Measurements from ENCODE around the gene CACNA1C.
"Not testable (repeated sequence)": the region's sequence is repeated elsewhere in the genome, so short reads cannot be mapped to it uniquely, and the experiment has no call there.

CACNA1C gene

DNA sequence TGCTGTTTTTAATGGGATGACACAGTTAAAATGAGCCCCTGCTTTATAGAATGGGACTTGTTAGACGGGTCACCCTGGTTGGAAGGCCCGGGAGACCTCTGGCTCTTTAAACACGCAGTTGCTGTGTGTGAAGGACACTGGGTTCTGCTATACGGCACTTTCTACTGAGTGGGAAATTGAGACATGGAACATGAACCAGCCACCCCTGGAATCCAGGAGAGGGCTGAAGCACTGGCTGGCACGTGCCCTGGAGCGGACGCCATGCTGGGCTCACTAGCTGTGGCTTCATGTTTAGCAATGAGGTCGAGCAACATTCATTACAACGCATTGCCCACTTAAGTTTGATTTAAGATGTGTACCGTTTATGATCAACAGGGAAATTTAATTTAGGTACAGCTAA, 23.9 kb downstream of the CACNA1C start:
- DNase-seq = no peak

DNA sequence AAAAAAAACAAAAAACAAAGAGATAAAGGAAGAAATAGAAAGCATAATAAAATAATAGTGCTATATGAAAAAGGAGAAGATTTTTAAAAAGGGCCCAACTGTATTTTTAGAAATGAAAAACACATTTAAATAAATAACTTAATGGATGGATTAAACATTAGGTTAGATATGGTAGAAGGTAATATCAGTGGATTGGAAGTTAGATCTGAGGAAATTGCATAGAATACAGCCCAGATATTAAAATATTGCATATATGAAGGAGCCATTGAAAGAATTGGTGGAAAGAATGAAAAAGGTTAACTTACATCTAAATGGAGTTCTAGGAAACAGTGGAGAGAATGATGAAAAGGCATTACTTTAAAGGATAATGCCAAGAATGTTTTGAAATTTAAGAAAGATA, 27.8 kb downstream of the CACNA1C start:
- no peak for DNase-seq

DNA sequence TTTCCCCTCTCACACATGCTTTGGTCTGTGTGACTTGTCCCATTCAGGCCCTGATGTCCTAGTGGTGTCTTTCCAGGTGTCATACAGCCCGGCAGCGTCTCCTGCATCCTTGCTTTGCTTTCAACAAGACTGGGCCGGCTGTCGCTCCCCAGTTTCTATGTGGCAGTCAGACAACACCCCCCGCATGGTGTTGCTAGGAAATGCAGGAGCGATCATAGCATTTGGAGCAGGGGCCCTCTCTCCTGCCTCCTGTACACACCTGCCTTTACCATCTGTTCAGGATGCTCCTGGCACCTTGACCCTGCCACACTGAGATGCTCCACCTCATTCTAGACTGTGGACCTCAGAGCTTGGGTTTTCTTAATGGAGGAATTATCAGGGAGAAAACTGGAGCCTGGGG, 29.5 kb downstream of the CACNA1C start:
- DNase-seq = no peak

DNA sequence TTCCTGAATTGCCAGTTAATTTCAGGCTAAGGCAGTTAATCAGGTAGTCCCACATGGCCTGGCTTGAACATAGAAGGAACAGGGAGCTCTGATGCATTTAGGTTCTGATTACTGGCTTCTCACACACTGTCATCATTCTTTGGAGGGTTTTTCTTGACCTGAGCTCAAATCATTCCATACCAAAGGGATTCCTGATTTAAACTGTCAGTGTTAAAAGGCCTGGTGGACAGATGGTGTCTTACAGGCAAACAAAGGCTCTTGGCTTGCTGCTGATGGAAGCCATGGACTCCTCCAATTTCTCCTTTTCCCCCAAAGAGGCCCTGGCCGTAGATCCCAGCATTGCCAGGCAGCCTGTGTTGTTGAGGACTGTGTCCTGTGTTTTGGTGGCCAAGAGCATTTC, 30.2 kb downstream of the CACNA1C start:
- no peak for DNase-seq

DNA sequence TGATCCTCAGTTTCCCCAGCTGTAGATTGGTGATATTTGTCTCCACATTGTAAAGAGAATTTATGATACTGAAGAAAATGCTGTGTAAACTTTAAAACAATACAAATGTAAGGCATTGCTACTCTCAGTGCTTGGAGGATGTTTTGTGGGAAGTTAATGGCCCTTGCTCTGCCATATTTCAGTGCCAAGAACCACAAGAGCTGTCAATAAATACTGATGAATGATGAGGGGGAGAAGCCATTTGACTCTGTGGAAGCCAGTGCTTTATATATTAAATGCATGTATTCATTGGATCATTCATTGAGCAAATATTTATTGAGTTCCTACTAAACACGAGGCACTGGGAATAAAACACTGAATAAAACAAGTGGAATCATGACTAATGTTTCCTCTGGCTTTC, 30.8 kb downstream of the CACNA1C start:
- no peak for DNase-seq

DNA sequence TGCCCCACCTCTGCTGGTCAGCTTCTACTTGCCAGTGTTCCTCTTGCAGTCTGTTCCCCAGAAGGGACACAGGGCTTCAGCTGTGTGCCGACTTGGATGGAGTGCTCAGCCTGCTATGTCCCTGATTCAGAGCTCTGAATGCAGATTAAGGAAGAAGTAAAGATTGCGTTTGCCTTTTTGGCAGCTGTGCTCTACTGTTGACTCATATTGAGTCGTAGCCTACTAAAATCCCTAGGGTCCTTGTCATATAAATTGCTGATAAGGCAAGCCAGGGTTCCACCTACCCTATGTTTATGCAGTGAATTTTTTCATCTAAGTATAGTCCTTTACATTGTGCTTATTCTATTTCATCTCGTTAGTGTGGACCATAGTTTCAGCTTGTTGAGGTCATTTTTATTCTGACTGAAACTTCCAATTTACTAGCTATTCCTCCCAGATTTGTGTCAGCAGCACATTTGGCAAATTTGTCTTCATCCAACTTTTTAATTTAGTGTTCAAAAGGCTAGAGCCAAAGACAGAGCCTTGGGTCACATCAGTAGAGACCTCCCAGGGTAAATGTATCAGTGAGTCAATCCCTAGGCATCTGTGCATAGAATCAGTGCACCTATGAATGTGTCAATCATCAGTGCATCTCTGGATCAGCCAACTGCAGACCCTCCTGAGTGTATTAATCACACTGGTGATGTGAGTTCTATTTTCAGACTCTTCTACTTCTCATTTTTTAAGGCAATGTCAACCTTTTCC, 31.9 kb downstream of the CACNA1C start:
- no peak for DNase-seq

DNA sequence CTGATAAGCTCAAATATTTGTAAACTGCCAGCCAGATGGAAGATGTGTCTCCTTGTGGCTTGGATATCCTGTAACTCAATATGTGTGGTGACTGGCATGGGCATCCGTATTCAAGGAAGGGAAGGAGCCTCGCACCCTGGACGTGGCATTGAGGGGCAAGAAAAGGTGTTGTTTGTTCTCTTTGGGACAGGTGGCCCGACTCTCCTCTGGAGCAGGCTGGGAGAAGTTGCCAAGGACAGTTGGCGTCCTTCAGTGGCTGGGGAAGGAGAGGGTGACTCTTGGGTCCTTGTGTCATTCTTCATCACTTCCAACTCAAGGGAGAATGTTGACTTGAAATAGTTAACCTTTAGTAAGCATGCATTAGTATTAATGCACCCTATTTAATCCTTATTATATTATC, 39.6 kb downstream of the CACNA1C start:
- DNase-seq = no peak

DNA sequence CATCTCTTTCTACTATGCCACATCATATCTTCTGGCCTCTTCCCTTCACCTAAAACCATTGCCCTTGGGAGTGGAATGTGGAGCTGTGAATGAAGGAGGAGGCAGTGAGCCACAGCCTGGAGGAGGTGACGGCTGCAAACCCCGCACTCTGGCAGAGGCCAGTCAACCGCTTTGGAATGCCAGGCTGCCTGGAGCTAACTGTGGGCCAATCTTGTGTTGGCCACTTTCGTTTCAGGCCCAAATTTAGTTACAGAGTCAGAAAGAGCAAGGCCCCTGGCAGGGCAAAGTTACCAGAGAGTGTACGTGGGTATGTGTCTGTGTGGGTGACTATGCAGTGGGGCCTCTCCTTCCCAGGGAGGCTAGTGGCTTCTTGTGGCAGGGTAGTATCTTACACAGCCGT, 40.1 kb downstream of the CACNA1C start:
- no peak for DNase-seq

DNA sequence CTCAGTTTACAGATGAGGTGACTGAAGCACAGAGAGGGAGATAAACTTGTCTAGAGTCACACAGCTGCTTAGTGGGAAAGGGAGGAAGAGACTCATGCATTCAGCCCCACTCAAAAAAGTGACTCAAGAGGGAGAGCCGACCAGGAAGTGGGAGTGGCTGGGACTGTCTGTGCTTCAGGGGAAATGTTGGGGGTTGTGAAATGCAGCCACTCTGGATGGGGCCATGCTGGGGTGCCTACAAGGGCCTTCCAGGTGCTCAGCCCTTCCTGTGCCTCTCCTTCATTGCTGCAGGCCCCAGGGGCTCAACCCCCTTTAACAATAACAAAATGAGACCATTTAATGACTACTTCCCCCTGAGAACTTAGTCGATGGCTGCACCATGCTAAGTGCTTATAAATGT, 41.8 kb downstream of the CACNA1C start:
- no peak for DNase-seq

DNA sequence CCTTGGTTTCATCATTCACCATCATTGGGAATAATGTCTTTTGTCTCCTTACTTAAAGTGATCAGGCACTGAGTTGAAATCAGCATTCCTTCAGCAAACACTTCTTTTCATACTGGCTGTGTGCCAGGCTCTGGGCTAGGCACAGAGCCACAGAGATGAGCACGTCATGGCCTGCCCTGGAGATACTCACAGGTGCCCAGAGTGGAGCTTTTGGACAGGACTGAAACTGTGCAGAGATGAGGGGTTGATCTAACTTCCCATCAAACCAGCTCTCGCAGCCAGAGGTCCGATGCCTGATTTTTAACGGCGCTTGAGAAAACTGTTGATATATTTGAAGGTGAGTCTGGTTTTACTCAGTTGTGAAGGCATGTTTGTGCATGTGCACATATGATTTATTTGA, 43.1 kb downstream of the CACNA1C start:
- no peak for DNase-seq

DNA sequence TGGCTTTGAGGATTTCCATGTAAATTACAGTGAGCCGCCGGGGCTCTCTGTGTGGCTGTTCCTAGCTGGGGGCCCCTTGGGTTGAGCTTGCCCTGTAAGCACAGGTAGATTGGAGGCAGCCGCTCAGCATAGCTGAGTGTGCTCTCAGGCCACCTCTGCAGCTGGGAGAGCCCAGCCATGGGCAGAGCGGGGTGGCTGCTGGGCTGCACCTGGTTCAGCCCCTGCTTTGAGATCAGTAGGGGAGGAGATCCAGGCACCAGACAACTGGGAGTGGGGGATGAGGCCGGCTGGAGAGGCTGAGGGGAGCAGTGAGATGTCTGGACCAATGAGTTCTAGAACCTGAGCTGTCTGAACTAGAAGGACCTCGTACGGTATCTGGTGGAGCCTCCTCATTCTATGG, 44.8 kb downstream of the CACNA1C start:
- DNase-seq = no peak

DNA sequence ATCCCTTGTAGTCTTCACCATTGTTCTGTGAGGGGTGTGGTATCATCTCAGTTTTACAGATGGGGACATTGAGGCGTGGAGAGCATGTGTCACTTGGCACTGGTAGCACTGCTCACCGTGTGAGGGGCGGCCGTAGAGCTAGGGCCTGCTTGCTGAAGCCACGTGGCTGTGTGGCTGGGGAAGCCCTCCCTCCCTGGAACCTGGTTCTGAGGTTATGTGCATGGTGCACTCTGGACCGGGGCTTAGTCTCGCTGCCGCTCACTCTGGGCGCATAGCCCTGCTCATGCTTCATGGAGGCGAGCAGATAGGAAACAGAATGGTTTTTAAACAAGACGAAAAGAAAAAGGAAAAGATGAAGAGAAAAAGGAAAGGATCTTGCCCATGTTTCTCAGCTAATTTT, 46.1 kb downstream of the CACNA1C start:
- DNase-seq = no peak

DNA sequence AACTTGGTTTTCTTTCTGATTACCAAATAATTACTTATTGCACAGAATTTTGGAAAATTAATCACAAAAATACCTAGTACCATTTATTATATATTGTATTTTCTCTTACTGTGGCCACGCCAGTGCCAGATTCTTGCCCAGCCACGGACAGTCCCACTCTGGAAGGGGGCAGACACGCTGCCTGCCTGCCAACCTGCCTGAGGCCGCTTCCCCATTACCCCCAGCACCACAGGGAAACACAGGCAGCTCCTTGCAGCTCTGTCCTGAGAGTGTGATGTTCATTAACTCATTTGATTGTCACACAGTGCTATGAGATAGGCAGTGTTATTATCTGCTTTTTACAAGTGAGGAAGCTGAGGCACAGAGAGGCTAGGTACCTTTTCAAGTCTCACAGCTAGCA, 46.8 kb downstream of the CACNA1C start:
- no peak for DNase-seq

DNA sequence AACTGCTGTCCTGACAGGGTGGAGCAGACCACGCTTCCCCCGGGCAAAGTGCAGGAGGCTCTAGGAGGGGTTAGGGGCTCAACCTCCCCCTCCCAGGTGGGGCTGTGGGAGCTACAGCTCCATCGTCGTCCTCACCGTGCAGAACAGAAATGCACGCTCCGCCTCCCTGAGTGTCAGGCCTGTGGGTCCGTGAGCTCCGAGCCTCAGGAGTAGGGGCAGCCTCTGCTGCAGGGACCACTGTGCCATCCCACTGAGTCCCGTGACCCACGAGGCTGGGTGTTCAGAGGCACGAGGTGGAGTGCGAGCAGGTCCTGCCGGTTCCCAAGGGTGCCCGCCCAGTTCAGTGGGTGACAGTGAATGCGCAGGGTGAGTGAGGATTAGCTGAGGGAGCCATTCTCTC, 48.6 kb downstream of the CACNA1C start:
- no peak for DNase-seq

DNA sequence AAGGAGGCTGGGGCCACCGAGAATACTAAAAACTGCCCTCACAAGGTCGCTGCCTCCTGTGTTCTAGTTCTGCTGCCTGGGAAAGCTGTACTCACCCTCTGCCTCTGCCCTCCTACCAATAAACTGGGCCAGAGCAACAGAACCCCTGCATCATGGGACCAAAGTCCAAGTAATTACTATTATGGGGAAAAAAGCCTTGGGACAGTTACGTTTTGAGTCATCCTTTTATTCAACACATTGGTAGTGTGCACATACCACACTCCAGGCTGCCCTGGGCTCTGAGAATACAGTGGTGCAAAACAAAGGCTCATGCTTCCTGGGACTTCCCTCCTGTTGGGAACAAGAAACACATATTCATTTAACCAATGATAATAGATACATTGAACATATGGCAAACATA, 49.0 kb downstream of the CACNA1C start:
- DNase-seq = no peak

DNA sequence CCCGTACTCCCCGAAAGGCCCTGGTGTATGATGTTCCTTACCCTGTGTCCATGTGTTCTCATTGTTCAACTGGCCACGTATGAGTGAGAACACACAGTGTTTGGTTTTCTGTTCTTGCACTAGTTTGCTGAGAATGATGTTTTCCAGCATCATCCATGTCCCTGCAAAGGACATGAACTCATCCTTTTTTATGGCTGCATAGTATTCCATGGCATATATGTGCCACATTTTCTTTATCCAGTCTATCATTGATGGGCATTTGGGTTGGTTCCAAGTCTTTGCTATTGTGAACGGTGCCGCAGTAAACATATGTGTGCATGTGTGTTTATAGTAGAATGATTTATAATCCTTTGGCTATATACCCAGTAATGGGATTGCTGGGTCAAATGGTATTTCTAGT, 49.9 kb downstream of the CACNA1C start:
- DNase-seq = not testable (repeated sequence)

DNA sequence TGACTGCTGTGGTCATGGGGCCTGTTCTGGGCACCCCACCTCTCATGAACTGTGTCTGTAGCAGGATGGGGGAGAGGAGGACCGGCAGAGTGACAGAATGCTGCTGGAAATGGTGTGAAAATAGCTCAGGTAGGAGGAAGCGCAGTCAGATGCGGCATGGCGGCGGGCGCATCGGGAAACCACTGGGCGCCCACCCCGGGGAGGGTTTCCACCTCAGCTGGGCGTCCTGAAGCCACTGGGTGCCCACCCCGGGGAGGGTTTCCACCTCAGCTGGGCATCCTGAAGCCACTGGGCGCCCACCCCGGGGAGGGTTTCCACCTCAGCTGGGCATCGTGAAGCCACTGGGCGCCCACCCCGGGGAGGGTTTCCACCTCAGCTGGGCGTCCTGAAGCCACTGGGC, 52.6 kb downstream of the CACNA1C start:
- not testable (repeated sequence) for DNase-seq

DNA sequence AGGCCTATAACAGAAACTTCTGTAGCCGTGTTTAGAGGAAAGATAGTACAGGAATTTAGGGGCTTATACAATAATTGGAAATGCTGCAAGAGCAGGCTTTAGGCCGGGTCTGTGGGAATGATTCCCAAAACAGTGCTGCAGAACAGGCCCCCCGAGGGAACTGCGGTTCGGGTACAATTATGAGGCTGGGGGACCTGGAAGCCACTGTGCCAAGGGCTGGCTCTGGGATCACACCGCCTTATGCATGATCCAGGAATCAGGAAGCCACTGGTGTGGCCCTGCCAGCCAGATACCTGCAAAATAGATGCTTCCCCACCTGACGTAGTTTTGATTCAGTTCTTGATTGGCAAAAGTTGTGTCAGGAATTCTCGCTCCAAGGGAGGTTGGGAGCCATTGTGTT, 55.4 kb downstream of the CACNA1C start:
- DNase-seq = no peak

DNA sequence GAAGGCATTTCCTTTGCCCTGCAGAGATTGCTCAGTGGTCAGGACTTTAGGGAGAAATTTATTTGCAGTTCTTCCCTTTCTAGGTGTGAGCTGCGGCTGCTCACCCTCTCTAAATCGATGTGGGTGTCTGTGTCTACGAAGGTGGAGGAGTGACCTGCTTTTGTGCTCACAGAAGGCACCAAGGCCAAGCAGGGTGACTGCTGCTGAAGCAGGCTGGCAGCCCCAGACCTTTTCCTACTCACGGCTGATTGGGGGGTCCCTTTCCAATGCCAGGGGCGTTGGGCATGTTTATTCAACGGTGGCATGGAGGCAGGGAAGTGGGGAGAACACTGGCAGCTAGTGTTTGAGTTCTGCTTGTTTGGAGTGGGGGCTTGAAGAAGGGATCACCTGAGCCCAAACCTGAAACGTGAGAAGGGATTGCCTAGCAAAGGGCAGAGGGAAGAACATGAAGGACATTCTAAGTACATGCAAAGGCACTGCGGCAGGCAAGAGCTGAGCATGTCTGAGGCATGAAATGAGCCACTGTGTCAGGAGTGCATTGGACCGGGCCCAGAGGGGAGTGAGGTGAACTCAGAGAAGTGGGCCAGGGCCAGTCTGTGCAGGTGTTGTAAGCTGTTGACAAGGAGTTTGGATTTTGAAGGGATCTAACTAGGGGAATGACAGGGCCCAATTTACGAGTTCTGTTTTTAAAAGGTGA, 56.3 kb downstream of the CACNA1C start:
- no peak for DNase-seq

DNA sequence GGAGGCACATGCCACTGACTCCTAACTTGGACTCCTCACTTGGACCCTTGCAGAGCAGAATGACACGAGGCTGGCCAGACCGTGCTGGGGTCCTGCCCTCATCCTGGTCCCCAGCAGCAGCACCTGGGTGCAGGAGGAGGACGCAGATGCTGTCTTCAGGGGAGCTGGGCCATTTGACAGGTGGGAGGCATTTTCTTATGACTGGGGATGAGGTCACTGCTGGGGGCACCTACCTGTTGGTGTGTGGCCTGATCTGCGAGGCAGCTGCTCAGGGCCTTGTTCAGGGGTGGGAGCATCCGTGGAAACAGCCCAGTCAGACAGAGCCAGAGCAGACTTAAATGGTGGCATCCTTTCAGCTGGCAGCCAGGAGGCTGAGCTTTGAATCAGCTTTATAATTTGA, 57.3 kb downstream of the CACNA1C start:
- no peak for DNase-seq

DNA sequence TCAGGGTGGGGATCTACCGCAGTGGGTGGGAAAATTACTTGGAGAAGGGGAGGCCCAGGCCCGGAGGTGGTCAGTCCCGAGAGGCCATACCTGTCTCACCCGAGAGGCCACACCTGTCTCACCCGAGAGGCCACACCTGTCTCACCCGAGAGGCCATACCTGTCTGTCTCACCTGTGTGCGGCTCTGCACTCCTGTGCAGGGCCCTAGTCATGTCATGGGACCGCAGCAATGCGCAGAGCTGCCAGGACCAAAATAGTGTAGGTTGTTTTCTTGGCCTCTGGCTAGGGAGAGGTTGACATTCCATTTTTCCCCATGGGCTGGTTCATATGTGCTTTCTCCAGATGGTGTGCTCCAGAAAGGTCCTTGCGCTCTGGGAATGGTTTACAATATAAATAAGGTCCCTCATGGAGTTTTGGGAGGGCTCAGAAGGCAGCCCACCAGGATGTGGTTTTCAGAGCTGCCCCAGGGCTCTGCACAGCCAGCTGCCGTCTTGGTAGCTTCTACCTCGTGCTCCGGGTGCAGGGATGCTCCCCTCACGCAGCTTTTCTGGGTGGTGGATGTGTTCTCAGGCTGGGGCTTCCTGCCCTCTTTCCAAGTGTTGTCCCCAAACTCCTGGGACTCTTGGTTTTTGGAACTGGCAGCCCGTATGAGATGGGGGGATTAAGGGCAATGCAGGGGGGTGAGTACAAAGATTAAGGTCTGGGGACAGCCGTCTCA, 58.2 kb downstream of the CACNA1C start:
- no peak for DNase-seq

DNA sequence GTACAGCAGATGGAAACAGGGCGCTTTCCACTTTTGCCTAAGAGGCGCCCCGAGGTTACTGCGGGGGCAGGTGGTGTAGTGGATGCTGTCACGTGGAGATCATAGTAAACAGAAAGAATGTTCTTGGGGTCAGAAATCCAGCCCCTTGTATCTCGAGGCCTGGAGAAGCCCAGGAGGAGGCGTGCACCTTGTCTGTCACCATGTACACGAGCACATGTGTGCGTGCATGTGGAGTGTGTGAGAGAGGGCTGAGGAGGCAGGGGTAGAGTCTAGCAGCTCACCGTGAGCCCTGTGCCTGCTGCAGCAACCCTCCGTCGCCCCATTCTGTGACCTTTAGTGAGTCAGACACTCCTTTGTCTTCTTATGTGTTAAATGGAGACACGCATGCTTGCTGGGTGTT, 59.0 kb downstream of the CACNA1C start:
- DNase-seq = no peak

DNA sequence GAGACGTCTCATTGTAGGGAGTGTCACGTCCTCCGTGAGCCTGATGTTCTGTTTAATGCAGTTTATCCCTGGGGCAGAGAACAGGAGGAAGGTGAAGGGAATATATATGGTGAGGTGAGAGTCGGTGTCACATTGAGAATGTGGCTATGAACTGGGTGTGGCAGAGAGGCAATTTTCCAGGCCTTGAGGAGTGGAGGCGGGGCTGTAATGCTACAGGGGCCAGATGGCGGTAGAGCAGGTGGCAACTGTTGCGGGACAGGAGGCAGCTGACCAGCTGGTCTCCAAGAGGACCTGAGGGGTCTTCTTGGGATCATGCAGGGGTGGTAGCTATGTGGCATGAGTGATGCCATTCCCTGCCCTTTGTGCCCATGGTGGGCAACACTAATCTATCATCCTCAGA, 59.6 kb downstream of the CACNA1C start:
- DNase-seq = no peak

Measured in stimulated activated naive CD4-positive, alpha-beta T cell (primary cell).